ENCODE measurements around the gene HNRNPA2B1. TPM values are rescaled to one million over a fixed set of nuclear protein-coding genes. Genes with fewer than 3 reads are reported as not detected.
A peak's percentile ranks its signal among the peaks of the same experiment; 100 is the strongest.

Gene HNRNPA2B1
- 789 TPM for polyA plus RNA-seq (2013, experiment 1 of 2; ENCODE audit: insufficient read length)
- polyA plus RNA-seq (2013, experiment 2 of 2; ENCODE audit: insufficient read length), result 767 TPM

DNA sequence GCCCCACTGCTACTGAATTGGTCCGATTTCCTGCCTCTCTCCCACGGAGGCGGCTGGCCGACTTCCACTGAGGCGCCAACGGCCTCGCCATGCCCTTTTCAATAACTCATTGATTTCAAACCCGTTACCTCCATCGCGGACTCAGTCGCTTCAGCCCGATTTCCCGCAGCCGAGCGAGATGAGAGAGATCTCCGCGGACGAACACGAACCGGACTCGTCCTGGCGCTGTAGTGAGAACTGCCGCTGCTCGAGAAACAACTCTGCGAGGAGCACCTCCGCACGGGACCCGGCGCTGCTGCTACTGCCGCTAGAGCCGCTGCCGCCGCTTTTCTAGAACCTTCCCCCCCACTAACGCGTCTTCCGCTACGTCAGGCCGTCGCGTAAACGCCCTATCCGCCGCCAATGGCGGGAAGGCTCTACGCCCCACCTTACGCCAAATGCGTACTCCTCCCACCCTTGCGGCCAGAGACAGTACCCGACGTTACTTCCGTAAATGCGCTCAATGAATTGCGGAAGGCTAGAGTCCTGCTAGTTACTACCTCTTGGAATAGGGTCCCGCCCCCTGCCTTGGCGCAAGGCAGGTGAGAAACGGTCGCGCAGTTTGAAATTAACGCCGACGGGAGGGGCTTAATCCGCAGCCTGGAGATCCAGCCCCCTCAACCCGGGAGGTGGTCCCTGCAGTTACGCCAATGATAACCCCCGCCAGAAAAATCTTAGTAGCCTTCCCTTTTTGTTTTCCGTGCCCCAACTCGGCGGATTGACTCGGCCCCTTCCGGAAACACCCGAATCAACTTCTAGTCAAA lies at the start of gene HNRNPA2B1:
TSS of gene HNRNPA2B1 (minus strand) at position 303 of the 803 bp plus-strand sequence. CDS start at position 134, 169 bp downstream.
- DNase-seq, result peak; percentile 99

DNA sequence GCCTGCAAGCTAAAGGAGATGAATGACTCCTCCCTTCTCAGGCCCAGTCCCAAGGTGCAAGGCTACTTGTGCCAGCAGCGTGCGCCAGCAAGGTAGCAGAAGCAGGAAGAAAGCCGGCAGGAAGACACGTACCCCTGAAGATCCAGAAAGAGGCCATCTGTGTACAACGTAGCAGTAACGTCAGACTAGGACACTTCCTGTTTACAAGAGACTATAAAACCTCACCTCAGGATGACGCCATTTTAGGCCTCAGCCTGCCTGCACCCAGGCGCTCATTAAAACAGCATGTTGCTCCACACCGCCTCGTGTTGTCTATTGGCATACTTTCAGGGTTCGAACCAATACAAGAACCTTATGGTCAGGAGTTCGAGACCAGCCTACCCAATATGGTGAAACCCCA lies 49.7 kb upstream of the HNRNPA2B1 start:
- DNase-seq, result no peak

DNA sequence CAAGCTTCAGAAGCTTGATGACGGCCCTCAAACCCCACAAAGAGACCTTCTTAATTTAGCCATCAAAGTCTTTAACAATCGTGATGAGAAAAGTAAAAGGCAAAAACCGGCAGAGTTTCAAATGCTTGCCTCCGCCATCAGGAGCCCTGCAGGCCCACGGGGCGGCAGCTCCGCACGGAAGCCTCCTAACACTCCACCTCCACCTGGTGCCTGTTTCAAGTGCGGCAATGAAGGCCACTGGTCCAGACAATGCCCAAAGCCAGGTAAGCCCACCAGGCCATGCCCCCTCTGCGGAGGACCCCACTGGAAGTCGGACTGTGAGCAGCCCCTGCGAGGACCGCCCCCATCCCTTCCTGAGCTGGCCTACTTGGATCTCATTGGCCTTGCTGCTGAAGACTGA lies 44.6 kb upstream of the HNRNPA2B1 start:
- no peak for DNase-seq

DNA sequence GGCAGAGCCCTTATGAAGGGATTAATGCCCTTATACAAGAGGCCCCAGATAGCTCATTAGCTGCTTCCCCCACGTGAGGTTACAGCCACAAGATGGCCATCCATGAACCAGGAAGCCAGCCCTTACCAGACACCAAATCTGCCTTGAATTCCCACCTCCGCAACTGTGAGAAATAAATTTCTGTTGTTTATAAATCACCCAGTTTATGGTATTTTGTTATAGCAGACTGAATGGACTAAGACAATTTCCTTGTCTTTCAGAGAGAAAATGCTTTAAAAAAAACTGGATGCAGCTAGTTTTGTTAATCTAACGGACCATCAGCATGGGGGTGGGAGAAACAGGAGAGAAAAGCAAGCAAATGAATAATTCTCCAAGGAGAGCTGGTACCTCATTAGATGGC lies 37.5 kb upstream of the HNRNPA2B1 start:
- no peak for DNase-seq

DNA sequence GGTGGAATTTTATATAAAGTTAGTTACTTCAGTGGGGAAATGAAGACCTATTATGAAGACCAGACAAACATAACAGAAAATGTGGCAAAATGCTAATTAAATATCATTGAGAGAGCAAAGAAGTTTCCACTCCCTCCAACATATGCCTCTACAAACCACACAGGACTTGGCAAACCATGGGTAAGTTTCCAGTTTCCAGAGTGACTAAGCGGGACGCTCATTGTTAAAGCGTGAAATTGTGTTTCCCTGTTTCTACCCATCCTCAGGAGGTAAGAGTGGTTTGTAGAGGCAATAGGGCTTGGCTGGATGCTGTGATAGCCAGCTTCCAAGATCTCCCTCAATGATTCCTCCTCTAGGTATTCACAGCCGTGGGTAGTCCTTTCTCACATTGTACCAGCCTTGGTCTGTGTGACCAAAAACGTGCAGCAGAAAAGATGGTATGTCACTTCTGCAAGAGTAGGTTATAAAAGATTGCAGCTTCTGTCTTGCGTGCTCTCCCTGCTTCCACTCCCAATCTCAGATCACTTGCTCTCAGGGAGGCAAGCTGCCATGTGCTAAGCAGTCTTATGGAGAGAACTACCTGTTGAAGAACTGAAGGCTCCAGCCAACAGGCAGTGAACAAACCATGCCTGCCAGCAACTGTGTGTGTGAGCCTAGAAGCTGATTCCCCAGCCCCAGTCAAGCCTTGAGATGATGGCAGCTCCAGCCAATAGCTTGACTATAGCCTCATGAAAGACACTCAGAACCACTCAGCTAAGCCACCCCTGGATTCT lies 36.7 kb upstream of the HNRNPA2B1 start:
- no peak for DNase-seq

DNA sequence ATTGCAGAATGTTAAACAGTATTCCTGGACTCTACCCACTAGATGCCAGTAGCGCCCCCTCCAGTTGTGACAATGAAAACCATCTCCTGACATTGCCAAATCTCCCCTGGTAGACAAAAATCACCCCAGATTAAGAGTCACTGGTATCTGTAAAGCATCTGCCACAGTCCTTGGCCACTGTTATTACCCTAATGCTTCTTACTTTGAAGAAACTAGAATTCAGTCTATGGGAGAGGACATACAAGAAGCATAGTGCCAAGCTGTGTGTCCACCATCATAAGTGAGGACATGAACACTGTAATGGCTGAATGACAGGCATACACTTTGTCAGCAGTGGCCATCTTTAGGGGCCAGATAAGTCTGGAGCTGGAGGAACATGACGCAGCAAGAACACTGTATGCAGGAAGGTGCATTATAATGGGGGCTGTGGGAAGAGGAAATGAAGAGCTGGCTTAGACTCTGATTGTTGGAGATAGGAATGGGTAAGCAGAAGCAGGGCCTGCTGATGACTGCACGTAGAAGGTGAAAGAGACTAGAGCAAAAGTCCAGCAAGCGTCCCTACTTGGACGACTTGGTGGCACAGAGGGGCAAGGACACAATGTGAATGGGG lies 33.5 kb upstream of the HNRNPA2B1 start:
- DNase-seq, result no peak

DNA sequence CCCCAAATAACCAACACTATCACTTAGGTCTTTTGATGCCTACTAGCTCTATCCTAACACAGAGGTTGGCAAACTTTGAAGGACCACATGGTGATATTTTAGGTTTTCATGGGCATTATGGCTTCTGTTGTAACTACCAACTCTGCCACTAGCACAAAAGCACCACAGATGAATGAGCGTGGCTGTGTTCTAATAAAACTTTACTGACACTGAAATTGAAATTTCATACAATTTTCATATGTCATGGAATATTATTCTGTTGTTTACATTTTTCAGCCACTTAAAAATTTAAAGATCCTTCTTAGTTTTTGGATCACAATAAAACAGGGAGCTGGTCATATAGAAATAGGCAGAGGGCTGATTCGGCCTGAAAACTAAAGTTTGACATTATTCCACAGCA lies 27.4 kb upstream of the HNRNPA2B1 start:
- no peak for DNase-seq

DNA sequence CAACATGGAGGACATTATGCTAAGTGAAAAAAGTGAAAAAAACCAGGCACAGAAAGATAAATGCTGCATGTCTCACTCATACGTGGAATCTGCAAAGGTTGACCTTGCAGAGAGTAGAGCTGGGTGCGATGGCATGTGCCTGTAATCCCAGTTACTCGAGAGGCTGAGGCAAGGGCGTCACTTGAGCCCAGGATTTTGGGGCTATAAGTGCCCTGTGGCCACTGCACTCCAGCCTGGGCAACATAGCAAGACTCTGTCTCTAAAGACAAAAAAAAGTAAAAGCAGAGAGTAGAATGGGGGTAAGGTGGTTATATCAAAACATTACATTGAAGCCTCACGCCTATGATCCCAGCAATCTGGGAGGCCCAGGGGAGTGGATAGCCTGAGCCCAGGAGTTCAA lies 23.8 kb upstream of the HNRNPA2B1 start:
- DNase-seq, result no peak

DNA sequence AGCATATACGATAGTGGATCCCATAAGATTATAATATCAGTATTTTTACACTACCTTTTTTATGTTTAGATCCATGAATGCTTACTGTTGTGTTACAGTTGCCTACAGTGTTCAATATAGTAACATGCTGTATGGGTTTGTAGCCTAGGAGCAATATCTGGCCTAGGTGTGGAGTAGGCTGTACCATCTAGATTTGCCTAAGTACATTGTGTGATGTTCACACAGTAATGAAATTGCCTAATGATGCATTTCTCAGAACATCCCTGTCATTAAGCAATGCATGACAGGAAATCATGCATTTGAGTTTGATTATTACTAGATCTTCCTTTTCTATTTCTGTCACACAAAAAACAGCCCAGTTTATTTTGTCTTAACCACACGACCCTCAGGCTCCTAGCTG lies 15.5 kb upstream of the HNRNPA2B1 start:
- DNase-seq, result no peak

DNA sequence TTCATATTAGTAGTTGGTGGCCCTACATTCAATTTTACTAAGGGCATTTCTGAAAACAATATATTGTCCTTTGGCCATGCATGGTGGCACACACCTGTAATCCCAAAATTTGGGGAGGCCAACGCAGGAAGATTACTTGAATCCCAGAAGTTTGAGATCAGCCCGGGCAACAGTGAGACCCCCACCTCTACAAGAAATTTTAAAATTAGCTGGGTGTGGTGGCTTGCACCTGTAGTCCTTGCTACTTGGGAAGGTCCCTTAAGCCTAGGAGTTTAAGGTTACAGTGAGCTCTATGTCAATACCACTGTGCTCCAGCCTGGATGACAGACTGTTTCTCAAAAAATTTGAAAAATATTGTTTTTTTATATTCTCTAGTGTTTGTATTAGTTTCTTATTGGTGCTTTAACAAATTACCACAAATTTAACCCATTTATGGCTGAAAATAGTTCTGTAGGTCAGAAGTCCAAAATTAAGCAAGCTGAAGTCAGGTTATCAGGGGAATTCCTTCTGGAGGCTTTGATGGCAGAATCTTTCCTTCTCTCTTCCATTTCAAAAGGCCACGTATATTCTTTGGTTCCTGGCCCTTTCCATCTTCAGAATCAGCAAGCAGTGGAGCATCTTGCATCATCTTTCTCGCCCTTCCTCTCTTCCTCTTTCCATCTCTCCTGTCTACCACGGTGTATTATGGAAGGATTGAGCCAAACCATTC lies 13.4 kb upstream of the HNRNPA2B1 start:
- no peak for DNase-seq

DNA sequence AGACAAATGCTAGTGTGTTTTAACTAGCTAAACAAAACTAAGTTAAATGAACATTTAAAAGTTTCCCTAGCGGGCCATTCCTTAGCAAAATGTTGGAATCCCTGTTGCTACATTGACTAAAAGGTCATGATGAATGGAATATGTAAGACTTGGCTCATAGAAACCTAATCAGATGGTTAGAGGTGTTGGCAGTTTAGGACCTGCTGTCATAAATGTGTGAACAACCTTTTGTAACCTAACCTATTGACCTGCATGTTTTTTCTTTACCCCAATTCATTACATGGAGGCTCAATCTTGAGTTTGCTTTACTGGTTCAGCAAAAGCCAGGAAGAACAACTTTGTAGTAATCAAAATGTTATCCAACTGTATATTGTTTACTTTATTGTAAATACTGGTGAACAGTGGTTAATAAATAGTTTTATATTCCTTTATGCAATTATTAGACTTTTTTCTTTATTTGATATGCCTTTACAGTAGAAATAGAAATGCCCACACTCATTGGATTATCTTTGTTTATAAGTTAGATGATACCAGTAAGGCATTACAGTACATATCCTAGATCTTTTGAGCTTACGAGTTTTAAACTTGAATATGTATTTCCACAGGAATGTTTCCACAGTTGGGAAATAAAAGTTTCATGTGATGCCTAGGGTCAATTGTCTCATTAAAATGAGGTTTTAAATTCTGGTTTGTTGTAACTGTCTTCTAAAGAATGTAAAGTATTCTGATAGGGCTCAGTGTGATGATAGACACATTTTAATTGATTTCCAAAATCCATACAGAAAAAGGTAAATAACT lies 12.6 kb upstream of the HNRNPA2B1 start:
- no peak for DNase-seq

DNA sequence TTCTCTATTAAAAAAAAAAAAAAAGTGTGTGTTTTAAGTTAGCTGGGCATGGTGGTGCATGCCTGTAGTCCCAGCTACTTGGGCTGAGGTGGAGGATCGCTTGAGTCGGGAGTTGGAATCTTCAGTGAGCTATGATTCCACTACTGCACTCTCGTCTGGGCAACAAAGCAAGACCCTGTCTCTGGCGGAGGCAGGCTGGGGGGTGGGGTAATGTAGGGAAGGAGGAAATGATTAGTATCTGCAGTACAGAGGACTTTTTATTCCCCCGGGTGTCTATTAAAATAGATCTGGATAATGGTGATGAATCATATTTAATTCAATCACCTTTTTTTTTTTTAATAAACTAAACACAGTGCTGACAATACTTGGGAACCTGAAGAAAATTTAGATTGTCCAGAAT lies 7.5 kb upstream of the HNRNPA2B1 start:
- no peak for DNase-seq

DNA sequence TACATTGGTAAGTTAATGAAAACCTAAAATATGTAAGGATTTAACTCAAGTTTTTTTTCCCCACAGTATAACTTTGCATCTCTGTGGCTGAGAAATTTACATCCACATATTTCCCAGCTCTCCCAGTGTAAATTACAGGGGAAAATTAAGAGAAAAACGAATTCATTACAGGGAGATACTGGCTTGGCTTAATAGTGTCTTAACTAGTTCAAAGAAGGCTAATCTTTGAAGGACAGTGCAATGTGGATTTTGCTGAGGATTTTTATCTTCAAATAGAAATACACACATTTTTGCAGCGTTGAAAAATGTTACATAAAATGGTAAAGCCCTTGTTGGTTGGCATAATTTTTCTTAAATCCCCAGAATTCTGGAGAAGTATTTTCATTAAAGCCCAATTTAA lies 2.5 kb upstream of the HNRNPA2B1 start:
- DNase-seq, result no peak

DNA sequence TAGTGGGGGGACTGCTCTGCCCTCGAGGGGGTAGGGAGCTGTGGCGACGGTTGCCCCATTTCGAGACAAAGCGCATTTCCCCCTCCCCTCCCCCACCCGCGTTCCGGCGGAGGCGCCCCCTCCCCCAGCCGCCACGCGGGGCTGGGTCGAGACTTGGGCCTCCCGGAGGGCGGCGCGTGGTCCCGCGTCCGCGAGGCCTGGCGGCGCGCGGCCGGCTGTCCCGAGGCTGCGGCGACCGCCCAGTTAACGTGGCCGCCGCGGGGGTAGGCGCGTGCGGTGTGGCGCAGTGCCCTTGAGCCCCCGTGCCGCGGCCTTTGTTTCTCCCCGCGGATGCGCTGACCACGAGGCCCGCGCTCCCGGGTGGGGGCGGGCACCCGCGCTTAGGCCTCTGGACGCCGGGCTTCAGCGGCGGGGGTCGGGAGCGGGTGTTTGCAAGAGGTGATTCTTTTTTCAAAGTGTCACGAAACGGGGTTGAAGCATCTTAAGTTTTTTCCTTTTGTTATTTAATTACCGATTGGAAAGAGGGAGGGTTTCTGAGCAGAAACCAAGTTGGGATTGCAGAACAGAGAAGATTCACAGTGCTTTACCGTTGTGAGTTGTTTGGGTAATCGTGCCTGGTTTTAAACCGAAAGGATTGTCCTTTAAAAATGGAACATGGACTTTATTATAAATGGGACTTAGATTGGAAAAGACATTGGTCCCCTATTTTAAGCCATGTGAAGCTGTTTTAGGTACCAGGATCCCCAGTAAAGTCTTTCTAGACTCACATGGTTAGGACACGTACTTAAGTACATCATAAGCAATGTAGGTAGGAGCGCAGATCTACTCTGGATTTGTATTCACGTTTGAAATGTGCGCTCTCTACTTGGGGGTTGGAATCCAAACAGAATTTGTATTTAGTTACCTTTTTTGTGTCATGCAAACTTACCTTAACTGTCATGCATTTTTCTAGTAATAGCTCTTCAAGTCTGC lies 1.8 kb upstream of the HNRNPA2B1 start:
- DNase-seq, result peak; percentile 51

DNA sequence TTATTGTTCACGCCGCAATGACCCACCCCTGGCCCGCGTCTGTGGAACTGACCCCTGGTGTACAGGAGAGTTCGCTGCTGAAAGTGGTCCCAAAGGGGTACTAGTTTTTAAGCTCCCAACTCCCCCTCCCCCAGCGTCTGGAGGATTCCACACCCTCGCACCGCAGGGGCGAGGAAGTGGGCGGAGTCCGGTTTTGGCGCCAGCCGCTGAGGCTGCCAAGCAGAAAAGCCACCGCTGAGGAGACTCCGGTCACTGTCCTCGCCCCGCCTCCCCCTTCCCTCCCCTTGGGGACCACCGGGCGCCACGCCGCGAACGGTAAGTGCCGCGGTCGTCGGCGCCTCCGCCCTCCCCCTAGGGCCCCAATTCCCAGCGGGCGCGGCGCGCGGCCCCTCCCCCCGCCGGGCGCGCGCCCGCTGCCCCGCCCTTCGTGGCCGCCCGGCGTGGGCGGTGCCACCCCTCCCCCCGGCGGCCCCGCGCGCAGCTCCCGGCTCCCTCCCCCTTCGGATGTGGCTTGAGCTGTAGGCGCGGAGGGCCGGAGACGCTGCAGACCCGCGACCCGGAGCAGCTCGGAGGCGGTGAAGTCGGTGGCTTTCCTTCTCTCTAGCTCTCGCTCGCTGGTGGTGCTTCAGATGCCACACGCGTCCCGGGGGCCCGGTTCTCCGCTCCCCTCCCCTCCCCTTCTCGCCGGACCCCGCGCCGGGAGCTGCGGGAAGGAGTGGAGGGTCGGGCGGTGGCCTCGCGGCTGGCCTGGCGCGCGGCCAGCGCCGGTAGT lies 887 bp upstream of the HNRNPA2B1 start, which contains the start of gene CBX3:
TSS of gene CBX3 (plus strand) at position 499 of the 772 bp plus-strand sequence. CDS start 1,254 bp downstream, outside the sequence.
- DNase-seq, result no peak

DNA sequence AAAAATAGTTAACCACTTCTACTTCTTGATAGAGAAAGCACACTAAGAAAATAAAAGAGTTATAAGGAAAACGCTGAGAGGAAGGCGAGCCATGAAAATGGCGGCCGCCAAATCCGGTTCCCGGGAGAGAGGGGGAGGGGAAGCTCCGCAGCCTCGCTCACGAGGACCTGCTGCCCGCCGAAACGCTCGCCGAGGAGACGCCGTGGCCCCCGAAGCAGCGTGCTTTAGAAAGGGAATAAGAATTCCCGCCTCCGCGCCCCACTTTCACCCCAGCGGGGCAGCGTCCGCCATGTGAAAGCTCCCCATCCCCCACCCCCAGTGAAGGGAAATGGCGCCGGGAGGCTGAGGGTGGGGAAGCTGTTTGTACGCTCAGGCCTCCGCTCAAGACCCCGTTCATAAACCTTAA lies 505 bp downstream of the HNRNPA2B1 start:
- peak; percentile 51 for DNase-seq

DNA sequence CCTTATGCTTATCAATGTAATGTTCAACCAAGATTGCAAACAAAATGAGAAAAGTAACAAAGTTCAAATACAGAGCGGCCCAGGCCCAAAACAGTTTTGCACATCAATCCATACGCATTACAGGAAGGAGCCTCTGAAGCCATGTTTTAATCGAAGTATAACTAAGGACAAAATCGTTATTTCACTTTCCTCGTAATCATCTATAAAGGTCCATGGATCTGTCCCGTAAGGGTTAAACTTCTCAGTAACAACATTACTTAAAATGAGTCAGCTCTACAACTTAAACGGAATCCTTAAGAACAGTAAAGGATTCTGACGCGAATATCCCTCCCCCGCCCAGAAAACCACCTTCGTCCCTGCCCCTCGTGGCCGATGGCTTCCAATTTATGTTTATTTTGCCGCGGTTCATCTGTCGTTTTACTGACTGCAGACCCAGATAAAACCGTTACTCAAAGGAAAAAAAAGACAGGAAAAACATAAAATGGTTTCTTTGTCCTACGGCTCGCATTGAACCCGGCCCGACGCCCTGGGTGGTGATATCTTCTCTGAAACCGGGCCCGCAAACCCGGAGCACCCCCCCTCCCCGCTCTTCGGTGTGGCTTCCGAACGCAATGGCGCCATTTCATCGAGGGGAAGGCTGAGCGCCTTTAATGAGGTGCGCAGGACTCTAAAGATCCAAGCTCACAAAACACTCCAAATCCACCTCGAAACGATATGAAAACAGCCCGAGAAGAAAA lies 1.1 kb downstream of the HNRNPA2B1 start:
- peak; percentile 45 for DNase-seq

DNA sequence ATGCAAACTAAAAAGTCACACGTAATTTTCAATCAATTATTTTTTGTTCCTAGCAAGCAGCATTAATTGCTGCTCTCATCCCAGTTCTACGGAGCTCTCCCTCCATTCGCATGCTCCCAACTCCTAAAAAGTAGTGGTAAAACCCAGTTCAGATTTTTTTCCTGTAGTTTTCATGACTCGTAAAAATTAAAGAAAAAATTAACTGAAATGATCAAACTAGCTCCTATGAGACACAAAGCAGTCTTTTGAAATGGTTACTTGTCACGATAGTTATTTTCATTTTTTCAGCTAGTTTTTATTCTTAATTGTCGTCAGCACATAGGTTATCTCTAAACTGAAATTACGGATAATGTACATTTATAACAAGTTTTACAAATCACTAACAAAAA lies 1.8 kb downstream of the HNRNPA2B1 start:
- DNase-seq, result no peak
